Kidney epithelial cell (primary cell): ENCODE results near the gene CCND2. TPM values are rescaled to one million over a fixed set of nuclear protein-coding genes. Genes with fewer than 3 reads are reported as not detected.

Source experiments
- DNase-seq: peaks from one replicate; pipeline ENCODE4 v3.0.0-alpha.2; 2010; ENCODE audit warnings: low read depth
- H3K27me3 ChIP-seq: 2 replicates; pipeline ENCODE4 v1.6.0; 2011; ENCODE audit warnings: low read length; ENCODE audit not compliant: control insufficient read depth, insufficient read depth
- H3K36me3 ChIP-seq: 2 replicates; pipeline ENCODE4 v1.5.1; 2011; ENCODE audit warnings: low read length; ENCODE audit not compliant: control insufficient read depth, insufficient read depth
- H3K4me3 ChIP-seq: 2 replicates; pipeline ENCODE4 v1.5.1; 2011; ENCODE audit warnings: low read depth, mild to moderate bottlenecking, control low read depth, low read length
- total RNA-seq: library from RNA; depleted of rRNA; stranded (reverse); fragments of >200 nt; gene quantifications from 2 replicates; pipeline ENCODE4 v1.2.3, GENCODE V29; 2015
- TF ChIP-seq, protein P1 (sequence below): IDR thresholded peaks from 2 replicates; pipeline ENCODE4 v1.5.1; 2011; ENCODE audit warnings: mild to moderate bottlenecking, moderate library complexity, low read length, control low read depth, inconsistent platforms; ENCODE audit not compliant: insufficient read depth, poor library complexity, severe bottlenecking

Gene CCND2
- total RNA-seq, 1 donor from 2014 or later: 88.3 TPM

DNA sequence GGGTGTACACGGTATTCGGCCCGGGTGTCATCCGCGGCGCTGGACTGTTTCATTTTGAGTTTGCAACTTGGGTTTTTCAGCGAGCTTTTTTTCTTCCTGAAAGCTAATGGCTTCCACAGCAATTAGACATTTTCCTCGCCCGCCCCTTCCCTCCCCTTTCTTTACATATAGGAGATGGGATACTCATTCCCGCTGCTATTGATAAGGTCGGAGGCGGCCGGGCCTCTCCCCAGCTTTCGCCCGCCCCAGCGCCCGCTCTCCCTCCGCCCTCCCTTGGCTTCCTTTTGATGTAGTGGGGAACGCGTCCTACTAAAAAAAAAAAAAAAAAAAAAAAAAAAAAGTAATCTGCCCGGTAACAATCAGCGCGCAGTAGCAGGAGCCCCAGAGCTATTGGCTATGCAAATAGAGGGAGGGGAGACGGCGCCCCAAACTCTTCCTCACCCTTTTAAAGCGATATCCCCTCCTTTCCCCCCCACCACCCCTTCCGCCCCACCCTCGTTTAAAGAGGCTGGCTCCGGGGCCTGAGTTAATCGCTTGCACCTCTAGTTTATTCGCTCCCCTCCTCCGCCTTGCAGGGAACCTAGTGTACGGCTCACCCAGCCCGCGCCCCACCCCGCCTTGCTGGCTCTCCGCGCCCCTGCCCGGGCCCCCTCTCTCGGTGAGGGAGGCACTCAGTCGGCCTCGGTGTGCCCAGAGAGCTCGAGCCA, 1.7 kb upstream of the CCND2 start:
- DNase-seq: no peak
- TF ChIP-seq, protein P1, sequence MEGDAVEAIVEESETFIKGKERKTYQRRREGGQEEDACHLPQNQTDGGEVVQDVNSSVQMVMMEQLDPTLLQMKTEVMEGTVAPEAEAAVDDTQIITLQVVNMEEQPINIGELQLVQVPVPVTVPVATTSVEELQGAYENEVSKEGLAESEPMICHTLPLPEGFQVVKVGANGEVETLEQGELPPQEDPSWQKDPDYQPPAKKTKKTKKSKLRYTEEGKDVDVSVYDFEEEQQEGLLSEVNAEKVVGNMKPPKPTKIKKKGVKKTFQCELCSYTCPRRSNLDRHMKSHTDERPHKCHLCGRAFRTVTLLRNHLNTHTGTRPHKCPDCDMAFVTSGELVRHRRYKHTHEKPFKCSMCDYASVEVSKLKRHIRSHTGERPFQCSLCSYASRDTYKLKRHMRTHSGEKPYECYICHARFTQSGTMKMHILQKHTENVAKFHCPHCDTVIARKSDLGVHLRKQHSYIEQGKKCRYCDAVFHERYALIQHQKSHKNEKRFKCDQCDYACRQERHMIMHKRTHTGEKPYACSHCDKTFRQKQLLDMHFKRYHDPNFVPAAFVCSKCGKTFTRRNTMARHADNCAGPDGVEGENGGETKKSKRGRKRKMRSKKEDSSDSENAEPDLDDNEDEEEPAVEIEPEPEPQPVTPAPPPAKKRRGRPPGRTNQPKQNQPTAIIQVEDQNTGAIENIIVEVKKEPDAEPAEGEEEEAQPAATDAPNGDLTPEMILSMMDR: no peak
- Histone ChIP-seq H3K27me3 (peaks cover 83% of the 10 kb centered on the region), H3K4me3 (peak overlapping the region; percentile 14), H3K36me3 (no peaks in the 10 kb centered on the region)

DNA sequence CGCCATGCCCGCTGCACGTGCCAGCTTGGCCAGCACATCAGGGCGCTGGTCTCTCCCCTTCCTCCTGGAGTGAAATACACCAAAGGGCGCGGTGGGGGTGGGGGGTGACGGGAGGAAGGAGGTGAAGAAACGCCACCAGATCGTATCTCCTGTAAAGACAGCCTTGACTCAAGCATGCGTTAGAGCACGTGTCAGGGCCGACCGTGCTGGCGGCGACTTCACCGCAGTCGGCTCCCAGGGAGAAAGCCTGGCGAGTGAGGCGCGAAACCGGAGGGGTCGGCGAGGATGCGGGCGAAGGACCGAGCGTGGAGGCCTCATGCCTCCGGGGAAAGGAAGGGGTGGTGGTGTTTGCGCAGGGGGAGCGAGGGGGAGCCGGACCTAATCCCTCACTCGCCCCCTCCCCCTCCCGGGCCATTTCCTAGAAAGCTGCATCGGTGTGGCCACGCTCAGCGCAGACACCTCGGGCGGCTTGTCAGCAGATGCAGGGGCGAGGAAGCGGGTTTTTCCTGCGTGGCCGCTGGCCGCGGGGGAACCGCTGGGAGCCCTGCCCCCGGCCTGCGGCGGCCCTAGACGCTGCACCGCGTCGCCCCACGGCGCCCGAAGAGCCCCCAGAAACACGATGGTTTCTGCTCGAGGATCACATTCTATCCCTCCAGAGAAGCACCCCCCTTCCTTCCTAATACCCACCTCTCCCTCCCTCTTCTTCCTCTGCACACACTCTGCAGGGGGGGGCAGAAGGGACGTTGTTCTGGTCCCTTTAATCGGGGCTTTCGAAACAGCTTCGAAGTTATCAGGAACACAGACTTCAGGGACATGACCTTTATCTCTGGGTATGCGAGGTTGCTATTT, 914 bp upstream of the CCND2 start:
- no peak overlapping the region for H3K4me3 ChIP-seq
- H3K27me3 ChIP-seq: peaks cover 80% of the 10 kb centered on the region
- no peak for DNase-seq
- H3K36me3 ChIP-seq: no peaks in the 10 kb centered on the region
- TF ChIP-seq, protein P1: no peak

DNA sequence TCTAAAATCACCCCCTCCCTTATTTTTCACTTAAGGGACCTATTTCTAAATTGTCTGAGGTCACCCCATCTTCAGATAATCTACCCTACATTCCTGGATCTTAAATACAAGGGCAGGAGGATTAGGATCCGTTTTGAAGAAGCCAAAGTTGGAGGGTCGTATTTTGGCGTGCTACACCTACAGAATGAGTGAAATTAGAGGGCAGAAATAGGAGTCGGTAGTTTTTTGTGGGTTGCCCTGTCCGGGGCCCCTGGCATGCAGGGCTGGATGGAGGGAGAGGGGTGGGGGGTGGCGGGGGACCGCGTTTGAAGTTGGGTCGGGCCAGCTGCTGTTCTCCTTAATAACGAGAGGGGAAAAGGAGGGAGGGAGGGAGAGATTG, 300 bp upstream of the CCND2 start:
- peaks cover 80% of the 10 kb centered on the region for H3K27me3 ChIP-seq
- TF ChIP-seq, protein P1: no peak
- no peaks in the 10 kb centered on the region for H3K36me3 ChIP-seq
- DNase-seq: no peak
- H3K4me3 ChIP-seq: no peak overlapping the region

DNA sequence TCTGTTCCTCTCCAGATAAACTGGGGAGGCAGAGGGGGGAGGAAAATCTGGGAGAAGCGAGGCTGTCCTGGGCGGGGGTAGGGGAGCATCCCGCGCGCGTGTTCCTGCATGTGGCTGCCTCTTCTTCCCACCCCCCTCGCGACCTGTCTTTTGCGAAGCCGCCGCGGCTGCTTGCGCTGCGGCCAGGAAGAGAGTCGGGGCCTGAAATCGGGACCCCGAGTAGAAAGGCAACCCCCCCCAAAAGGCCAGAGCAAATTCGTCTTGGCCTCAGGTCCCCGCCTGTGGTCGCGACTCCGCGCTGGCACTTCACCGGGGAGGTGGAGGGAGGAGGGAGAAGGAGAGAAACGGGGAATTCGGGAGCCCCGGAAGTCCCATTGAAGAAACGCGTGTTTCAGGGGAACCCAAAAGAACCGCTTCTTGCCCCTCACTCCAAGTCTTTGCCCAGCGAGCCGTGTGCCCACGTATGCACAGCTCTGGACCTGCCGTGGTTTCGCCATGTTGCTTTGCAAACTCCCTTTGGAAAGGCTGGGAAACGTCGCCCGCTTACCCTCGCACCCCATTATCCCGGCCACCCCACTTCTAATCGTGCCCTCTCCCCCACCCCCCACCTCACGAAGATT, 944 bp downstream of the CCND2 start:
- H3K36me3 ChIP-seq: no peaks in the 10 kb centered on the region
- peaks cover 76% of the 10 kb centered on the region for H3K27me3 ChIP-seq
- DNase-seq: no peak
- TF ChIP-seq, protein P1: no peak
- H3K4me3 ChIP-seq: peak overlapping the region; percentile 60

DNA sequence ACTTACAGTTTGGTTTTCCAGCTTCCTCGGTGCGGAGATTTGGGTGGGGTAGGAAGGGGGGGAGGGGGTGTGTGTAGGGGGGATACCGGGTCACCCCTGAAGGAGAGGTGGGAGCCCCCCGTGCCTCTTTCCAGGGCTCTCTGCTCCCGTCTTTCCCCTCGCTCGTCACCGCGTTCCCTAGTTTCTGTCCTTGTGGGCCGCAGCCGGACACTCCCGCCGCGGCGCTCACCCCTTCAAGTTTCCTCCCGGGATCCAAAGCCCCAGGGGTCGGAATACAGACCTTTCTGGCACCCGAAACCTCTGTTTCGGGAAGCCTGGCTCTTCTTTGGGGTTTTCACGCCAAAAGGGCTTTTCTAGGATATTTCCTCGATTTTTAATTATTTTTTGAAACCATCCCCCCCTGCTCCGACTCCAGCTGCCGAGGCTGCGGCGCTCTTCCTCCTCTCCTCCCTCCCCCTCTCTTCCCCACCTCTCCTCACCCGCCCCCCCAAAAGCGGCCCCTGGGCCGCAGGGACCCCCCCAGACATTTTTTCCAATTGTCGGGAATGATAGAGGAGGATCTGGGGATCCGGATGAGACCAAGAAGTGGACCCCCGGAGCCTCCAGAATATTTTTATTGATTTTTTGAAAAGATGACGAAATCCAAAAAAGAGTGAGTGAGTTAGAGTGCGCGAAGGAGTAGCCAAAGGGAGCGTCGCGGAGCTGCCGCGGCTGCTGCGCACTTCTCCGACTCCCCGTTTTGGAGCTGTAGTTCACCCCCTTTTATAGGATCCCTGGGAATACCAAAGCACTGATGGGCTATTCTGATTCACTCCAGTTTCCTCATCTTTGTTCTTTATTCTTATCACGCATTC, 1.7 kb downstream of the CCND2 start:
- DNase-seq: no peak
- Histone ChIP-seq H3K4me3 (peak overlapping the region; percentile 60), H3K36me3 (no peaks in the 10 kb centered on the region), H3K27me3 (peaks cover 69% of the 10 kb centered on the region)
- TF ChIP-seq, protein P1: no peak
